Measurements from ENCODE around the gene SPATA9.

DNA sequence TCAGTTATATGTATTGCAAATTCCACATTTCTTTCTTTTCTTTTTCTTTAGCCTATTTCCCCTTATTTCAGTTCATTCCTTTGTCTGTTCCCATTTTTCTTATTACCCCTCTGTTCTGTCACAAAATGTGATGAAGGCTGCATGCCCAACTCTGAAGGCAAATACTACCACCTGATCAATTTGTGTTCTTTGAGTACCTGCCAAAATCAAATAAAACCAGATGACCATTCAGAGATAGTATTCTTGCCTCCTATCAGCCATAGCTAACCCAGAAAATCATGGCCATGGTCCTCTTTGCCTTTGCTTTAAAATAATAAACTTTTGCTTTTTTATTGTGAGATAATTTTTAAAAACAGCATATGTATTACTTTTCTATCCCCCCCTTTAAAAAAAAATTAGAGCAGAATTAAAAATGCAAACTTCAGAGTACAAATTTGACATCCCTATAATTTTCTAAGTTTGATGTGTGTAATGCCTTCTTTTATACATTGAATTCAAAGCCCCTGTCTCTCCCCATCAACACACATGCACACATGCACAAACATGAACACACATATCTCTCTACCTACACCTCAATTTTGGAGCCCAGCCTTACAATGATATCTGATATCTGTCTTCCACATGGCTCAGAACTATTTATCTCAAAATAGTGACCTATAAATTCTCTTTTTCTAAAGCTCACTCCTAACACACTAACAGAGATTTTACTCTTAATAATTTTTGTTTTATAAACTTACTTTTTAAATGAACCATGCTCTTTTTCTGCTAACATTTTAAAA, 32.8 kb downstream of the SPATA9 start:
- no peak for TF ChIP-seq POLR2A (IDR thresholded peaks at IDR 0.05)
- TF ChIP-seq, protein P1, sequence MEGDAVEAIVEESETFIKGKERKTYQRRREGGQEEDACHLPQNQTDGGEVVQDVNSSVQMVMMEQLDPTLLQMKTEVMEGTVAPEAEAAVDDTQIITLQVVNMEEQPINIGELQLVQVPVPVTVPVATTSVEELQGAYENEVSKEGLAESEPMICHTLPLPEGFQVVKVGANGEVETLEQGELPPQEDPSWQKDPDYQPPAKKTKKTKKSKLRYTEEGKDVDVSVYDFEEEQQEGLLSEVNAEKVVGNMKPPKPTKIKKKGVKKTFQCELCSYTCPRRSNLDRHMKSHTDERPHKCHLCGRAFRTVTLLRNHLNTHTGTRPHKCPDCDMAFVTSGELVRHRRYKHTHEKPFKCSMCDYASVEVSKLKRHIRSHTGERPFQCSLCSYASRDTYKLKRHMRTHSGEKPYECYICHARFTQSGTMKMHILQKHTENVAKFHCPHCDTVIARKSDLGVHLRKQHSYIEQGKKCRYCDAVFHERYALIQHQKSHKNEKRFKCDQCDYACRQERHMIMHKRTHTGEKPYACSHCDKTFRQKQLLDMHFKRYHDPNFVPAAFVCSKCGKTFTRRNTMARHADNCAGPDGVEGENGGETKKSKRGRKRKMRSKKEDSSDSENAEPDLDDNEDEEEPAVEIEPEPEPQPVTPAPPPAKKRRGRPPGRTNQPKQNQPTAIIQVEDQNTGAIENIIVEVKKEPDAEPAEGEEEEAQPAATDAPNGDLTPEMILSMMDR (IDR thresholded peaks at IDR 0.05) = no peak
- TF ChIP-seq POLR2AphosphoS5 (IDR thresholded peaks at IDR 0.05) = no peak
- TF ChIP-seq EP300 (IDR thresholded peaks at IDR 0.05) = no peak

All from sigmoid colon (tissue), 4 donors.